Naive B cell (primary cell): ENCODE results near the gene AREG. TPM values are rescaled to one million over a fixed set of nuclear protein-coding genes. Genes with fewer than 3 reads are reported as not detected.
"Not testable (repeated sequence)": the region's sequence is repeated elsewhere in the genome, so short reads cannot be mapped to it uniquely, and the experiment has no call there.

Experiments used
- ATAC-seq, 2 donors: fragments of 150-1000 bp; cut with Tn5 transposase; 2 replicates each; pipeline ENCODE4 v1.10.0; 2021; ENCODE audit warnings: low read depth in 2 of 2, mild to moderate bottlenecking in 2 of 2, moderate library complexity in 2 of 2
- DNase-seq: peaks from one replicate; pipeline ENCODE4 v3.0.0; 2022
- H3K27ac Mint-ChIP-seq, 6 donors: one replicate each; pipeline ENCODE4 v1.8.0; 2020 to 2022; ENCODE audit warnings: mild to moderate bottlenecking in 6 of 6, mixed read lengths in 6 of 6, moderate library complexity in 5 of 6, inconsistent platforms in 2 of 6
- H3K27me3 Mint-ChIP-seq, 3 donors: one replicate each; pipeline ENCODE4 v1.8.0; 2021 to 2022; ENCODE audit warnings: mixed read lengths in 3 of 3, mild to moderate bottlenecking in 1 of 3
- H3K36me3 Mint-ChIP-seq, 2 donors: one replicate each; pipeline ENCODE4 v1.8.0; 2020 to 2022; ENCODE audit warnings: mixed read lengths in 2 of 2, inconsistent platforms in 1 of 2, mild to moderate bottlenecking in 1 of 2
- H3K4me1 Mint-ChIP-seq, 3 donors: one replicate each; pipeline ENCODE4 v1.8.0; 2020 to 2022; ENCODE audit warnings: mixed read lengths in 3 of 3, inconsistent platforms in 1 of 3, mild to moderate bottlenecking in 1 of 3, moderate library complexity in 1 of 3
- H3K4me3 Mint-ChIP-seq, 8 donors: one replicate each; pipeline ENCODE4 v1.8.0; 2020 to 2022; ENCODE audit warnings: mild to moderate bottlenecking in 8 of 8, mixed read lengths in 8 of 8, moderate library complexity in 8 of 8, inconsistent platforms in 2 of 8
- H3K9me3 Mint-ChIP-seq, 7 donors: one replicate each; pipeline ENCODE4 v1.8.0; 2020 to 2022; ENCODE audit warnings: mixed read lengths in 7 of 7, mild to moderate bottlenecking in 5 of 7, inconsistent platforms in 2 of 7, moderate library complexity in 1 of 7
- polyA plus RNA-seq, 6 donors: library from polyadenylated mRNA; unstranded; fragments of 300-500 nt; fragmentation: Illumina TruSeq; gene quantifications; one replicate each; pipeline ENCODE4 v1.2.3, GENCODE V29; 2021; ENCODE audit warnings: low read depth in 6 of 6

AREG gene, protein sequence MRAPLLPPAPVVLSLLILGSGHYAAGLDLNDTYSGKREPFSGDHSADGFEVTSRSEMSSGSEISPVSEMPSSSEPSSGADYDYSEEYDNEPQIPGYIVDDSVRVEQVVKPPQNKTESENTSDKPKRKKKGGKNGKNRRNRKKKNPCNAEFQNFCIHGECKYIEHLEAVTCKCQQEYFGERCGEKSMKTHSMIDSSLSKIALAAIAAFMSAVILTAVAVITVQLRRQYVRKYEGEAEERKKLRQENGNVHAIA
- polyA plus RNA-seq, result 10 to 100 TPM; 18.6 to 58.1 (median 22.5) TPM

DNA sequence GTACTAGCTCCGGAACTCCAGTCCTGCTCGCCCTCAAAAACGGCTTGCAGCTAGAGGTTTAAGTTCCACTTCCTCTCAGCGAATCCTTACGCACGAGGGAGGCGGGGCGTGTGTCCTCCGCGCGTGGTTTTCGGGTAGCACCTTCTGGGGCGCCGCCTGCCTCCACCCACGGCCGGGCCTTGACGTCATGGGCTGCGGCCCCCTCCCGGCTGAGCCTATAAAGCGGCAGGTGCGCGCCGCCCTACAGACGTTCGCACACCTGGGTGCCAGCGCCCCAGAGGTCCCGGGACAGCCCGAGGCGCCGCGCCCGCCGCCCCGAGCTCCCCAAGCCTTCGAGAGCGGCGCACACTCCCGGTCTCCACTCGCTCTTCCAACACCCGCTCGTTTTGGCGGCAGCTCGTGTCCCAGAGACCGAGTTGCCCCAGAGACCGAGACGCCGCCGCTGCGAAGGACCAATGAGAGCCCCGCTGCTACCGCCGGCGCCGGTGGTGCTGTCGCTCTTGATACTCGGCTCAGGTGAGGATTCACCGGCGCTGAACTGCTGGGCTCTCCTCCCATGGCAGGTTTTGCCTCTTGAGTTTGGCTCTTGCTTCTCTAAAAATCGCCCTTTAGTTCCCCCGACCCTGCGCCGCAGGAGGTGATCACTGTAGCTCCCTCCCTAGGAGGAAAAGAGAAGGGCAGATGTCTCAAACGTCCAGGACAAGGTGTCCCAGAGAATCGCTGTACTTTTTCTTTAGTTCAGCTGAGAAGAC is at the start of gene AREG:
TSS of gene AREG (plus strand) at position 246 of the 752 bp plus-strand sequence. CDS start at position 456, 210 bp downstream.
- DNase-seq (peak; percentile 98), ATAC-seq (peak; percentile 89)
- peak within 1 kb of the TSS; percentile 85 to 98 (median 92) for H3K4me3 Mint-ChIP-seq
- H3K36me3 Mint-ChIP-seq, result peaks cover 0 to 5% of the 10 kb centered on the region in 2 donors
- H3K27me3 Mint-ChIP-seq, result no peaks in the 10 kb centered on the region
- peaks cover 0 to 14% (median 9%) of the 10 kb centered on the region in 3 donors for H3K4me1 Mint-ChIP-seq
- peak within 1 kb of the TSS; percentile 97 to 99 (median 99) for H3K27ac Mint-ChIP-seq
- H3K9me3 Mint-ChIP-seq, result no peaks in the 10 kb centered on the region

GRCh38 chr4:74395633-74396032 is 49.3 kb upstream of the AREG start:
- Mint-ChIP-seq H3K27ac (no peak overlapping the region), H3K27me3 (no peaks in the 10 kb centered on the region), H3K4me1 (peaks cover 3 to 8% (median 6%) of the 10 kb centered on the region in 3 donors), H3K4me3 (no peak overlapping the region), H3K9me3 (peaks cover 0 to 2% (median 0%) of the 10 kb centered on the region in 7 donors), H3K36me3 (no peaks in the 10 kb centered on the region)
- DNase-seq (no peak), ATAC-seq (no peak)

- ATAC-seq, result peak; percentile 65 to 68
Measured at GRCh38 chr4:74397748-74398426, 47.0 kb upstream of the AREG start.

DNA sequence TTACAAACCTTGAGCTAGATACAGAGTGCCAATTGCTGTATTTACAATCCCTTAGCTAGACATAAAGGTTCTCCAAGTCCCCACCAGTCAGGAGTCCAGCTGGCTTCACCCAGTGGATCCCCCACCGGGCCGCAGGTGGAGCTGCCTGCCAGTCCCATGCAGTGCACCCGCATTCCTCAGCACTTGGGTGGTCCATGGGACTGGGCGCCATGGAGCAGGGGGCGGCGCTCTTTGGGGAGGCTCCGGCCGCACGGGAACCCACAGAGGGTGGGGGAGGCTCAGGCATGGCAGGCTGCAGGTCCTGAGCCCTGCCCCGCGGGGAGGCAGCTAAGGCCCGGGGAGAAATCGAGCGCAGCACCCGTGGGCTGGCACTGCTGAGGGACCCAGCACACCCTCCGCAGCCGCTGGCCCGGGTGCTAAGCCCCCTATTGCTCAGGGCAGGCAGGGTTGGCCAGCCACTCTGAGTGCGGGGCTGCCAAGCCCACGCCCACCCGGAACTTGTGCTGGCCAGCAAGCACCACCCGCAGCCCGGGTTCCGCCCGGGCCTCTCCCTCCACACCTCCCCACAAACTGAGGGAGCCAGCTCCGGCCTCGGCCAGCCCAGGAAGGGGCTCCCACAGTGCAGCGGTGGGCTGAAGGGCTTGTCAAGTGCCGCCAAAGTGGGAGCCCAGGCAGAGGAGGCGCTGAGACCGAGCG is 45.9 kb upstream of the AREG start:
- not testable (repeated sequence) for H3K36me3 Mint-ChIP-seq, DNase-seq, H3K9me3 Mint-ChIP-seq, H3K27me3 Mint-ChIP-seq, ATAC-seq
- H3K4me3 Mint-ChIP-seq, result peak overlapping the region in 7 of 8 donors; percentile 96 to 99 (median 98)
- H3K4me1 Mint-ChIP-seq, result peaks cover 14 to 21% (median 15%) of the 10 kb centered on the region in 3 donors
- peak overlapping the region in 4 of 6 donors; percentile 95 to 97 (median 96) for H3K27ac Mint-ChIP-seq

More at GRCh38 chr4:74397748-74398426, 47.0 kb upstream of the AREG start:
- peak overlapping the region; percentile 95 to 98 (median 96) for H3K27ac Mint-ChIP-seq
- no peaks in the 10 kb centered on the region for H3K36me3 Mint-ChIP-seq
- DNase-seq, result no peak
- peaks cover 6 to 12% (median 9%) of the 10 kb centered on the region in 3 donors for H3K4me1 Mint-ChIP-seq
- no peaks in the 10 kb centered on the region for H3K27me3 Mint-ChIP-seq
- H3K9me3 Mint-ChIP-seq, result peaks cover 0 to 2% (median 0%) of the 10 kb centered on the region in 7 donors
- peak overlapping the region; percentile 96 to 99 (median 98) for H3K4me3 Mint-ChIP-seq

- H3K27ac Mint-ChIP-seq, result peak overlapping the region in 1 of 6 donors; percentile 51
- ATAC-seq (no peak), DNase-seq (no peak)
- H3K4me3 Mint-ChIP-seq, result peak overlapping the region in 2 of 8 donors; percentile 39 to 51
- peaks cover 0 to 2% (median 0%) of the 10 kb centered on the region in 7 donors for H3K9me3 Mint-ChIP-seq
- H3K27me3 Mint-ChIP-seq, result no peaks in the 10 kb centered on the region
- no peaks in the 10 kb centered on the region for H3K36me3 Mint-ChIP-seq
- peaks cover 14 to 21% (median 15%) of the 10 kb centered on the region in 3 donors for H3K4me1 Mint-ChIP-seq
Measured at GRCh38 chr4:74400395-74400794, 44.5 kb upstream of the AREG start.

GRCh38 chr4:74402692-74403456 is 42.1 kb upstream of the AREG start:
- H3K4me3 Mint-ChIP-seq, result peak overlapping the region in 5 of 8 donors; percentile 29 to 75 (median 40)
- ATAC-seq, result peak; percentile 97
- H3K36me3 Mint-ChIP-seq, result no peaks in the 10 kb centered on the region
- peaks cover 0 to 2% (median 0%) of the 10 kb centered on the region in 7 donors for H3K9me3 Mint-ChIP-seq
- no peaks in the 10 kb centered on the region for H3K27me3 Mint-ChIP-seq
- DNase-seq, result peak; percentile 55
- peaks cover 14 to 21% (median 15%) of the 10 kb centered on the region in 3 donors for H3K4me1 Mint-ChIP-seq
- H3K27ac Mint-ChIP-seq, result peak overlapping the region; percentile 8 to 85 (median 37)

- no peak overlapping the region for H3K27ac Mint-ChIP-seq
- H3K4me1 Mint-ChIP-seq, result peaks cover 7 to 8% (median 8%) of the 10 kb centered on the region in 3 donors
- no peaks in the 10 kb centered on the region for H3K9me3 Mint-ChIP-seq
- no peak overlapping the region for H3K4me3 Mint-ChIP-seq
- H3K36me3 Mint-ChIP-seq, result no peaks in the 10 kb centered on the region
- ATAC-seq (no peak), DNase-seq (no peak)
- no peaks in the 10 kb centered on the region for H3K27me3 Mint-ChIP-seq
Measured at GRCh38 chr4:74407891-74408290, 37.0 kb upstream of the AREG start.

- DNase-seq (no peak), ATAC-seq (no peak)
- H3K4me1 Mint-ChIP-seq, result peaks cover under 1 to 2% (median 1%) of the 10 kb centered on the region in 3 donors
- no peak overlapping the region for H3K27ac Mint-ChIP-seq
- no peak overlapping the region for H3K4me3 Mint-ChIP-seq
- H3K9me3 Mint-ChIP-seq, result peaks cover 0 to 1% (median 0%) of the 10 kb centered on the region in 7 donors
- H3K27me3 Mint-ChIP-seq, result peaks cover 0 to under 1% (median 0%) of the 10 kb centered on the region in 3 donors
- H3K36me3 Mint-ChIP-seq, result no peaks in the 10 kb centered on the region
Measured at GRCh38 chr4:74408639-74409038, 36.3 kb upstream of the AREG start.

DNA sequence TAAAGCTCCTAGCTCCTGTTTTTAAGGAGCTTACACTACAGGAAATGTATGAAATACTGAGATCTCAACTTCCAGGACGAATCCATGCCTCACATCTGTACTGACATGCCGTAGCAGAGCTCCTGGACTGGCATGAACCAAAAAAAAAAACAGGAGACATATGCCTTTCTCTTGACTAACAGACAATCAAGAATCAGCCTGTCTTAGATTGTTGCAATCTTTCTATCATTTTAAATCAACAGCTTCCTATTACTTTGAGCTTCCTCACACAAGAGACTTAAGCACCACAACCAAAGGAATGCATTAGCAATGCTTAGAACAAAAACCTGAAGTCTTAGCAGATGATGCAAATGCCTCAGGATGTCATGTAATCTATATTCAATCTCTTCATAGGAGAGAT is 34.7 kb upstream of the AREG start:
- H3K4me1 Mint-ChIP-seq, result no peaks in the 10 kb centered on the region
- peaks cover 0 to 2% (median 0%) of the 10 kb centered on the region in 7 donors for H3K9me3 Mint-ChIP-seq
- H3K27ac Mint-ChIP-seq, result no peak overlapping the region
- H3K36me3 Mint-ChIP-seq, result no peaks in the 10 kb centered on the region
- peaks cover 4 to 7% (median 6%) of the 10 kb centered on the region in 3 donors for H3K27me3 Mint-ChIP-seq
- ATAC-seq, result no peak
- DNase-seq, result no peak
- H3K4me3 Mint-ChIP-seq, result no peak overlapping the region

DNA sequence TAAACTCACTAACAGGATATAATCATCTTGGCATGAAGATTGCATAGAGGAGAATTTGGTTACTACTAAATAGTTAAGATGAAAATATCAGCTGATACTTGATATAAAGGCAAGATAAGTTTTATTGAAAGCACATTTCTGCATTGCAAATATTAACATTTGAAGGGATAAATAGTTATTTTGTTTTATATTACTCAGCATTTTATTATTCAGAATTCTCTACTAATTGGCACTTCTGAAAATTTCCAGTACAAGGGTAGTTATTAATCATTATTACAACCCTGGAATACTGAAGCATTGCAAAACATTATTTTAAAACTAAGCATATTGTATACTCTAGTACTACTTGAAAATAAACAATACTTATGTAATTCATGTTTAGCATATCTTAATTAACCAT is 32.7 kb upstream of the AREG start:
- H3K27me3 Mint-ChIP-seq, result peaks cover 4 to 7% (median 6%) of the 10 kb centered on the region in 3 donors
- H3K4me1 Mint-ChIP-seq, result no peaks in the 10 kb centered on the region
- H3K9me3 Mint-ChIP-seq, result peaks cover 0 to 2% (median 0%) of the 10 kb centered on the region in 7 donors
- DNase-seq, result no peak
- ATAC-seq, result no peak
- H3K36me3 Mint-ChIP-seq, result no peaks in the 10 kb centered on the region
- H3K27ac Mint-ChIP-seq, result no peak overlapping the region
- no peak overlapping the region for H3K4me3 Mint-ChIP-seq

DNA sequence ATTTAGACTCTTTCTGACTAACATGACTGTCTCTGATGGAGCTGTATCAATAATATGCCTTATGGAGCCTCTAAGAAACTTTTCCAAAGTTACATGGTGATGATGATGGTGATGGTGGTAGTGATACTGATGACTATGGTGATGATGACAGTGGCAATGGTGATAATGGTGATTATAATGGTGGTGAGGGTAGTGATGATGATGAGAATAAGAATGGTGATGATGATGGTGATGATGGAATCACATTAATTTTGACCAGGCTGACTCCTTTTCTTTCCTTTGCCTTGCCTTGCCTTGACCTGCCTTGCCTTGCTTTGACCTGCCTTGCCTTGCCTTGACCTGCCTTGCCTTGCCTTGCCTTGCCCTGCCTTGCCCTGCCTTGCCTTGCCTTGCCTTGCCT is 31.7 kb upstream of the AREG start:
- H3K36me3 Mint-ChIP-seq, result no peaks in the 10 kb centered on the region

GRCh38 chr4:74414149-74414809 is 30.7 kb upstream of the AREG start:
- DNase-seq (no peak), ATAC-seq (no peak)
- H3K36me3 Mint-ChIP-seq, result no peaks in the 10 kb centered on the region
- peaks cover 10 to 18% (median 14%) of the 10 kb centered on the region in 3 donors for H3K27me3 Mint-ChIP-seq
- peak overlapping the region in 1 of 8 donors; percentile 17 for H3K4me3 Mint-ChIP-seq
- peak overlapping the region in 1 of 6 donors; percentile 7 for H3K27ac Mint-ChIP-seq
- H3K4me1 Mint-ChIP-seq, result no peaks in the 10 kb centered on the region
- H3K9me3 Mint-ChIP-seq, result peaks cover 0 to 2% (median 0%) of the 10 kb centered on the region in 7 donors

More for the DNA sequence above, 31.7 kb upstream of the AREG start:
- ATAC-seq (no peak), DNase-seq (no peak)
- Mint-ChIP-seq H3K27ac (peak overlapping the region in 1 of 6 donors; percentile 10), H3K27me3 (peaks cover 9 to 10% (median 10%) of the 10 kb centered on the region in 3 donors), H3K9me3 (peaks cover 0 to 2% (median 0%) of the 10 kb centered on the region in 7 donors), H3K4me3 (no peak overlapping the region), H3K4me1 (no peaks in the 10 kb centered on the region)
